H1 (cell line): ENCODE results near the gene FGL2. TPM values are rescaled to one million over a fixed set of nuclear protein-coding genes. Genes with fewer than 3 reads are reported as not detected.
A peak's percentile ranks its signal among the peaks of the same experiment; 100 is the strongest.

Experiments used
- CTCF ChIA-PET: fragments of 300-600 bp; sonication (Branson Sonifier 250); formaldehyde crosslinking; loops from one replicate; lab custom pipeline; 2021; ENCODE audit not compliant: partially characterized antibody; lab: Charles Lee
- POLR2A ChIA-PET: fragments of 300-600 bp; sonication (Branson Sonifier 250); formaldehyde crosslinking; loops from one replicate; lab custom pipeline; 2021; ENCODE audit warnings: inconsistent platforms; ENCODE audit not compliant: partially characterized antibody; lab: Charles Lee
- DNase-seq, 2 experiments: peaks; one replicate each; pipeline versions ENCODE4 v3.0.0 to v3.0.0-alpha.2; 2010 to 2022; ENCODE audit warnings: low spot score in 2 of 2, low read depth in 1 of 2, mixed read lengths in 1 of 2
- FAIRE-seq: peaks from 2 replicates; lab custom pipeline; 2011; peaks lifted over from hg19 to GRCh38; lab: Jason Lieb, UNC
- H2AFZ ChIP-seq: 2 replicates; pipeline ENCODE4 v1.8.1; 2012; ENCODE audit warnings: low read length, inconsistent platforms
- H2AK5ac ChIP-seq: 2 replicates; pipeline ENCODE4 v1.6.1; 2013; ENCODE audit warnings: low read depth, low read length
- H2BK120ac ChIP-seq: replicated peaks from 2 replicates; pipeline ENCODE3; 2013; ENCODE audit warnings: low read depth, low read length, inconsistent platforms
- H2BK12ac ChIP-seq: 2 replicates; pipeline ENCODE4 v1.6.1; 2013; ENCODE audit warnings: low read depth, low read length
- H2BK15ac ChIP-seq: 2 replicates; pipeline ENCODE4 v1.6.1; 2013; ENCODE audit warnings: low read length
- H2BK20ac ChIP-seq: 2 replicates; pipeline ENCODE4 v1.6.1; 2013; ENCODE audit warnings: low read length
- H2BK5ac ChIP-seq: 2 replicates; pipeline ENCODE4 v1.6.1; 2013; ENCODE audit warnings: low read depth, low read length
- H3K14ac ChIP-seq: 2 replicates; pipeline ENCODE4 v1.6.1; 2013; ENCODE audit warnings: inconsistent platforms; ENCODE audit not compliant: insufficient read length
- H3K18ac ChIP-seq: 2 replicates; pipeline ENCODE4 v1.6.1; 2013; ENCODE audit warnings: low read length; ENCODE audit errors: extremely low read depth
- H3K23ac ChIP-seq: 2 replicates; pipeline ENCODE4 v1.6.1; 2013; ENCODE audit warnings: inconsistent platforms; ENCODE audit not compliant: insufficient read length
- H3K23me2 ChIP-seq: 2 replicates; pipeline ENCODE4 v1.6.1; 2013; ENCODE audit warnings: low read depth, low read length
- H3K27ac ChIP-seq: 2 replicates; pipeline ENCODE4 v1.6.1; 2011; ENCODE audit warnings: low read depth, low read length, inconsistent platforms
- H3K27me3 ChIP-seq, 4 experiments: replicated peaks in 1 of 4; 1 replicate in 1 of 4; 2 replicates in 3 of 4; pipeline versions ENCODE4 v1.6.1 to v1.8.1; 2011 to 2013; ENCODE audit warnings: low read length in 3 of 4, mild to moderate bottlenecking in 3 of 4, inconsistent platforms in 2 of 4, mixed read lengths in 2 of 4, moderate library complexity in 1 of 4; ENCODE audit not compliant: control insufficient read depth in 3 of 4, insufficient read depth in 3 of 4; ENCODE audit errors: extremely low read depth in 1 of 4
- H3K36me3 ChIP-seq, 4 experiments: 2 replicates each; pipeline versions ENCODE4 v1.6.1 to v1.8.1; 2011 to 2013; ENCODE audit warnings: mild to moderate bottlenecking in 4 of 4, low read length in 3 of 4, moderate library complexity in 2 of 4, control low read depth in 1 of 4, inconsistent platforms in 1 of 4; ENCODE audit not compliant: insufficient read depth in 4 of 4, control insufficient read depth in 2 of 4
- H3K4ac ChIP-seq: replicated peaks from 2 replicates; pipeline ENCODE3; 2013; ENCODE audit warnings: low read length, low read depth, mixed read lengths, inconsistent platforms; ENCODE audit not compliant: insufficient read length
- H3K4me1 ChIP-seq, 4 experiments: replicated peaks in 1 of 4; 1 replicate in 1 of 4; 2 replicates in 3 of 4; pipeline versions ENCODE4 v1.6.1 to v1.8.1; 2011 to 2013; ENCODE audit warnings: low read length in 3 of 4, inconsistent platforms in 2 of 4, mixed read lengths in 1 of 4; ENCODE audit not compliant: insufficient read depth in 4 of 4, control insufficient read depth in 3 of 4
- H3K4me2 ChIP-seq, 2 experiments: 2 replicates each; pipeline versions ENCODE4 v1.6.1 to v1.8.1; 2011 to 2013; ENCODE audit warnings: low read depth in 2 of 2, low read length in 2 of 2, control low read depth in 1 of 2, inconsistent platforms in 1 of 2, mild to moderate bottlenecking in 1 of 2; ENCODE audit not compliant: insufficient read depth in 1 of 2
- H3K4me3 ChIP-seq, 4 experiments: fragments of 200-600, 300-600 bp in 1 of 4; sonication (generic), shearing (Covaris generic), sonication (Bioruptor Twin) in 1 of 4; 2 replicates each; pipeline versions ENCODE4 v1.5.1 to v1.8.1; 2011 to 2016; ENCODE audit warnings: low read length in 4 of 4, low read depth in 3 of 4, control low read depth in 2 of 4, inconsistent platforms in 2 of 4, mild to moderate bottlenecking in 2 of 4, mixed read lengths in 1 of 4, moderate library complexity in 1 of 4; ENCODE audit not compliant: insufficient read depth in 2 of 4; ENCODE audit errors: extremely low read depth in 1 of 4
- H3K56ac ChIP-seq: replicated peaks from 2 replicates; pipeline ENCODE3; 2013; ENCODE audit warnings: low read depth, mild to moderate bottlenecking, mixed read lengths, low read length, inconsistent platforms; ENCODE audit not compliant: insufficient read length
- H3K79me1 ChIP-seq: 2 replicates; pipeline ENCODE4 v1.6.1; 2013; ENCODE audit warnings: low read depth, low read length, control low read depth
- H3K79me2 ChIP-seq, 2 experiments: 2 replicates each; pipeline versions ENCODE4 v1.6.1 to v1.8.1; 2012 to 2013; ENCODE audit warnings: low read length in 2 of 2, mild to moderate bottlenecking in 2 of 2, inconsistent platforms in 1 of 2; ENCODE audit not compliant: insufficient read depth in 2 of 2, control insufficient read depth in 1 of 2
- H3K9ac ChIP-seq, 4 experiments: replicated peaks in 1 of 4; 1 replicate in 1 of 4; 2 replicates in 3 of 4; pipeline versions ENCODE4 v1.6.1 to v1.8.1; 2011 to 2013; ENCODE audit warnings: low read depth in 3 of 4, low read length in 3 of 4, control low read depth in 2 of 4, mild to moderate bottlenecking in 2 of 4, moderate library complexity in 2 of 4, inconsistent platforms in 1 of 4; ENCODE audit errors: extremely low read depth in 1 of 4
- H3K9me3 ChIP-seq, 2 experiments: 2 replicates each; pipeline versions ENCODE4 v1.6.1 to v1.8.1; 2012 to 2013; ENCODE audit warnings: mild to moderate bottlenecking in 2 of 2, moderate library complexity in 2 of 2, control low read depth in 1 of 2, inconsistent platforms in 1 of 2, low read depth in 1 of 2, low read length in 1 of 2, mixed read lengths in 1 of 2; ENCODE audit not compliant: insufficient read depth in 2 of 2
- H4K20me1 ChIP-seq, 2 experiments: replicated peaks in 1 of 2; 2 replicates each; pipeline versions ENCODE3 to v1.8.1; 2011 to 2013; ENCODE audit warnings: inconsistent platforms in 2 of 2, low read length in 2 of 2, mild to moderate bottlenecking in 1 of 2; ENCODE audit not compliant: insufficient read depth in 2 of 2, control insufficient read depth in 1 of 2
- H4K5ac ChIP-seq: 2 replicates; pipeline ENCODE4 v1.6.1; 2013; ENCODE audit warnings: low read length, low read depth, mixed read lengths, inconsistent platforms; ENCODE audit not compliant: insufficient read length
- H4K8ac ChIP-seq: 2 replicates; pipeline ENCODE4 v1.8.0; 2013; ENCODE audit warnings: mild to moderate bottlenecking, moderate library complexity, low read length, inconsistent platforms; ENCODE audit not compliant: insufficient read depth; ENCODE audit errors: extremely low read depth
- H4K91ac ChIP-seq: replicated peaks from 2 replicates; pipeline ENCODE3; 2013; ENCODE audit warnings: low read length, mixed read lengths, inconsistent platforms; ENCODE audit not compliant: insufficient read length
- BRCA1 ChIP-seq: IDR thresholded peaks from 2 replicates; pipeline ENCODE4 v1.6.1; 2012; ENCODE audit warnings: low read depth, low read length, improper control_type of control experiment
- EGR1 ChIP-seq: IDR thresholded peaks from 2 replicates; pipeline ENCODE4 v1.6.1; 2011; ENCODE audit warnings: low read depth, low read length, borderline replicate concordance
- FOSL1 ChIP-seq: IDR thresholded peaks from 2 replicates; pipeline ENCODE4 v1.6.1; 2011; ENCODE audit warnings: mild to moderate bottlenecking, low read depth, low read length, moderate library complexity; ENCODE audit not compliant: insufficient read depth
- HDAC6 ChIP-seq: IDR thresholded peaks from one replicate; pipeline ENCODE4 v1.7.1; 2012; ENCODE audit warnings: low read depth, mild to moderate bottlenecking, inconsistent platforms, low read length, moderate library complexity
- MAX ChIP-seq: IDR thresholded peaks from 2 replicates; pipeline ENCODE4 v1.6.1; 2012; ENCODE audit warnings: inconsistent platforms
- NRF1 ChIP-seq: IDR thresholded peaks from 2 replicates; pipeline ENCODE4 v1.6.1; 2011; ENCODE audit warnings: mild to moderate bottlenecking, low read depth, low read length, improper control_type of control experiment
- RFX5 ChIP-seq: IDR thresholded peaks from 2 replicates; pipeline ENCODE4 v1.6.1; 2011; ENCODE audit warnings: low read depth, low read length, improper control_type of control experiment, borderline replicate concordance
- SAP30 ChIP-seq: fragments of 300-600 bp; sonication (generic); IDR thresholded peaks from 2 replicates; pipeline ENCODE4 v1.7.1; 2012; ENCODE audit warnings: low read length, moderate library complexity, mild to moderate bottlenecking, inconsistent platforms; ENCODE audit not compliant: insufficient read depth, insufficient replicate concordance
- ZNF274 ChIP-seq: IDR thresholded peaks from 2 replicates; pipeline ENCODE4 v1.7.0; 2012; ENCODE audit warnings: low read length, borderline replicate concordance; ENCODE audit errors: extremely low read depth
- WGBS, 2 experiments: shearing (Covaris generic) in 1 of 2; methylation state at CpG; one replicate each; pipeline versions ENCODE4 v1.1.6 to v1.1.7; 2013 to 2015; ENCODE audit warnings: low lambda C conversion rate in 2 of 2, mixed read lengths in 2 of 2, inconsistent platforms in 1 of 2, low coverage in 1 of 2, missing lambda C conversion rate in 1 of 2; ENCODE audit not compliant: insufficient replicate concordance in 2 of 2, insufficient coverage in 1 of 2, insufficient read length in 1 of 2; ENCODE audit errors: extremely low coverage in 1 of 2, missing lambda C conversion rate in 1 of 2; 5-methylcytosine and 5-hydroxymethylcytosine counted together
- polyA plus RNA-seq, 7 experiments: library from polyadenylated mRNA; depleted of rRNA in 3 of 7; stranded (reverse) in 5 of 7; unstranded in 2 of 7; fragments of >200 nt in 5 of 7; fragments of 200-250 nt in 2 of 7; gene quantifications; 1 replicate in 5 of 7; 2 replicates in 1 of 7; 4 replicates in 1 of 7; pipeline versions ENCODE4 v1.2.1 to v1.2.3, GENCODE V29; 2011 to 2013; ENCODE audit warnings: missing spikeins in 2 of 7, mixed read lengths in 2 of 7
- total RNA-seq: library from RNA; stranded (reverse); fragmentation: NEBNext Ultra II Directional; extraction: Animal tissue kit (Norgen Biotek cat#: 25700); gene quantifications from 2 replicates; pipeline ENCODE4 v1.2.1, GENCODE V29; 2021

The FGL2 gene
- total and polyA plus RNA-seq, 2 of the 8 experiments (the other 6 are each of a cell fraction or from before 2014, with no cell fraction given) = not detected

GRCh38 chr7:77242068-77242467 is 42.4 kb upstream of the FGL2 start:
- Histone ChIP-seq H3K18ac (no peak overlapping the region), H3K36me3 (no peaks in the 10 kb centered on the region), H2BK12ac (no peak overlapping the region), H3K4ac (no peak overlapping the region), H3K27ac (no peak overlapping the region), H3K79me1 (no peaks in the 10 kb centered on the region), H4K5ac (no peak overlapping the region), H3K14ac (no peak overlapping the region), H2BK5ac (no peak overlapping the region), H3K4me3 (no peak overlapping the region), H2BK20ac (no peak overlapping the region), H3K9me3 (no peaks in the 10 kb centered on the region), H3K79me2 (no peaks in the 10 kb centered on the region), H2AK5ac (no peak overlapping the region), H2BK120ac (no peak overlapping the region), H3K4me1 (peaks cover 0 to 12% (median 3%) of the 10 kb centered on the region in 4 experiments; a peak in 4 of 7 replicates), H3K9ac (no peak overlapping the region), H2AFZ (peak overlapping the region; percentile 57; the same call in 1 of the 2 replicates), H3K4me2 (no peak overlapping the region; a peak in 1 of 4 replicates), H3K56ac (no peak overlapping the region), H4K8ac (no peak overlapping the region), H4K91ac (no peak overlapping the region), H2BK15ac (no peak overlapping the region), H3K27me3 (no peaks in the 10 kb centered on the region), H3K23me2 (no peaks in the 10 kb centered on the region), H3K23ac (no peak overlapping the region), H4K20me1 (no peaks in the 10 kb centered on the region)
- FAIRE-seq = no peak
- 81% methylated on average over 2 of the region's 2 CpGs; no CpG with 5 or more reads in 1 of the 2 experiments for WGBS, 2 experiments
- ChIA-PET CTCF (interaction anchor here (0.6 kb wide), 1 partner anchor 923 kb away, joined by 3 read pairs; no protein-coding TSS in a partner anchor), POLR2A (no interaction called here)
- DNase-seq = no peak
- TF ChIP-seq SAP30 = no peak
- TF ChIP-seq RFX5 = no peak
- TF ChIP-seq FOSL1 = no peak
- no peak for TF ChIP-seq ZNF274
- no peak for TF ChIP-seq BRCA1
- TF ChIP-seq HDAC6 = no peak
- TF ChIP-seq NRF1 = no peak
- no peak for TF ChIP-seq EGR1
- no peak for TF ChIP-seq MAX
